DND-41 (cell line): ENCODE measurements around the gene PABPN1L.
A peak's percentile ranks its signal among the peaks of the same experiment; 100 is the strongest.
"Not testable (repeated sequence)": the region's sequence is repeated elsewhere in the genome, so short reads cannot be mapped to it uniquely, and the experiment has no call there.

Experiments
- ATAC-seq: fragments of 200-7000 bp; cut with Tn5 transposase; 3 replicates; pipeline ENCODE4 v1.9.1; 2021; ENCODE audit warnings: low read depth; ENCODE audit not compliant: insufficient read depth
- DNase-seq: peaks from one replicate; pipeline ENCODE4 v3.0.0-alpha.2; 2020
- H2AFZ ChIP-seq: 2 replicates; pipeline ENCODE4 v1.6.0; 2012; ENCODE audit warnings: low read depth, low read length
- H3K27ac ChIP-seq: 2 replicates; pipeline ENCODE4 v1.5.1; 2012; ENCODE audit warnings: low read length, inconsistent platforms
- H3K27me3 ChIP-seq: fragments of 200-600 bp; sonication (generic); 2 replicates; pipeline ENCODE4 v1.6.0; 2012; ENCODE audit warnings: low read length, mild to moderate bottlenecking, inconsistent platforms; ENCODE audit not compliant: insufficient read depth, poor library complexity
- H3K36me3 ChIP-seq: 2 replicates; pipeline ENCODE4 v1.5.1; 2012; ENCODE audit warnings: low read length, inconsistent platforms; ENCODE audit not compliant: insufficient read depth
- H3K4me1 ChIP-seq: 2 replicates; pipeline ENCODE4 v1.5.1; 2012; ENCODE audit warnings: mild to moderate bottlenecking, low read length; ENCODE audit not compliant: insufficient read depth
- H3K4me2 ChIP-seq: 2 replicates; pipeline ENCODE4 v1.6.0; 2012; ENCODE audit warnings: mild to moderate bottlenecking, moderate library complexity, low read length, inconsistent platforms; ENCODE audit not compliant: insufficient read depth
- H3K4me3 ChIP-seq, 2 experiments: fragments of 200-600 bp in 1 of 2; shearing (Covaris generic) in 1 of 2; 2 replicates each; pipeline ENCODE4 v1.5.1; 2012 to 2016; ENCODE audit warnings: inconsistent platforms in 2 of 2, low read length in 2 of 2, mild to moderate bottlenecking in 2 of 2, low read depth in 1 of 2, moderate library complexity in 1 of 2
- H3K79me2 ChIP-seq: 2 replicates; pipeline ENCODE4 v1.6.0; 2012; ENCODE audit warnings: low read length, inconsistent platforms; ENCODE audit not compliant: insufficient read depth
- H3K9ac ChIP-seq: 2 replicates; pipeline ENCODE4 v1.6.0; 2012; ENCODE audit warnings: low read depth, mild to moderate bottlenecking, inconsistent platforms, low read length, moderate library complexity
- H3K9me3 ChIP-seq: 2 replicates; pipeline ENCODE4 v1.5.1; 2012; ENCODE audit warnings: low read length, moderate library complexity, mild to moderate bottlenecking, inconsistent platforms; ENCODE audit not compliant: insufficient read depth, severe bottlenecking
- H4K20me1 ChIP-seq: 2 replicates; pipeline ENCODE4 v1.6.0; 2012; ENCODE audit warnings: low read length; ENCODE audit not compliant: insufficient read depth
- CTCF ChIP-seq: IDR thresholded peaks from 2 replicates; pipeline ENCODE4 v1.5.1; 2012; ENCODE audit warnings: borderline replicate concordance, low read length, moderate library complexity, mild to moderate bottlenecking; ENCODE audit not compliant: poor library complexity, severe bottlenecking; ENCODE audit errors: extremely low read depth
- EZH2 ChIP-seq: IDR thresholded peaks from 3 replicates; pipeline ENCODE4 v1.6.1; 2012; ENCODE audit warnings: borderline replicate concordance, low read depth, mild to moderate bottlenecking, moderate library complexity, low read length, inconsistent platforms; ENCODE audit not compliant: severe bottlenecking

The PABPN1L gene

GRCh38 chr16:88826070-88826840 lies 40.2 kb downstream of the PABPN1L start:
- no peaks in the 10 kb centered on the region for H3K4me1 ChIP-seq
- no peak overlapping the region for H3K27ac ChIP-seq
- ATAC-seq (no peak), DNase-seq (no peak)
- H3K9me3 ChIP-seq = no peaks in the 10 kb centered on the region
- H3K27me3 ChIP-seq = no peaks in the 10 kb centered on the region
- no peak overlapping the region for H3K9ac ChIP-seq
- H3K79me2 ChIP-seq = no peaks in the 10 kb centered on the region
- H4K20me1 ChIP-seq = no peaks in the 10 kb centered on the region; the same call in 1 of the 2 replicates
- H3K4me3 ChIP-seq = no peak overlapping the region
- H3K4me2 ChIP-seq = no peak overlapping the region
- H2AFZ ChIP-seq = no peak overlapping the region
- TF ChIP-seq CTCF (no peak), EZH2 (no peak)
- peaks cover 10% of the 10 kb centered on the region for H3K36me3 ChIP-seq

GRCh38 chr16:88825146-88825545 lies 41.3 kb downstream of the PABPN1L start:
- peaks cover 10% of the 10 kb centered on the region for H3K36me3 ChIP-seq
- H3K4me2 ChIP-seq = no peak overlapping the region
- H4K20me1 ChIP-seq = no peaks in the 10 kb centered on the region; the same call in 1 of the 2 replicates
- H3K9me3 ChIP-seq = no peaks in the 10 kb centered on the region
- H3K4me1 ChIP-seq = no peaks in the 10 kb centered on the region
- TF ChIP-seq CTCF (no peak), EZH2 (no peak)
- DNase-seq (no peak), ATAC-seq (no peak)
- H3K79me2 ChIP-seq = no peaks in the 10 kb centered on the region
- H2AFZ ChIP-seq = no peak overlapping the region
- no peak overlapping the region for H3K27ac ChIP-seq
- H3K4me3 ChIP-seq = no peak overlapping the region
- no peaks in the 10 kb centered on the region for H3K27me3 ChIP-seq
- no peak overlapping the region for H3K9ac ChIP-seq

- no peaks in the 10 kb centered on the region; the same call in 1 of the 2 replicates for H4K20me1 ChIP-seq
- peaks cover 10% of the 10 kb centered on the region for H3K36me3 ChIP-seq
- no peak overlapping the region for H2AFZ ChIP-seq
- ATAC-seq (peak; percentile 22; the same call in 1 of the 3 replicates), DNase-seq (no peak)
- H3K4me3 ChIP-seq = no peak overlapping the region
- H3K27me3 ChIP-seq = no peaks in the 10 kb centered on the region
- no peaks in the 10 kb centered on the region for H3K9me3 ChIP-seq
- H3K9ac ChIP-seq = no peak overlapping the region
- H3K79me2 ChIP-seq = no peaks in the 10 kb centered on the region
- no peak overlapping the region for H3K27ac ChIP-seq
- TF ChIP-seq EZH2 = no peak
- no peak for TF ChIP-seq CTCF
- H3K4me2 ChIP-seq = no peak overlapping the region
- H3K4me1 ChIP-seq = no peaks in the 10 kb centered on the region
Observed at GRCh38 chr16:88824256-88825077, 42.0 kb downstream of the PABPN1L start.

- not testable (repeated sequence) for H3K4me2 ChIP-seq, H3K27me3 ChIP-seq, H3K27ac ChIP-seq, H3K4me1 ChIP-seq, H3K9ac ChIP-seq, H3K36me3 ChIP-seq, DNase-seq, H2AFZ ChIP-seq, H4K20me1 ChIP-seq, H3K4me3 ChIP-seq, H3K9me3 ChIP-seq, H3K79me2 ChIP-seq, ATAC-seq
Observed at GRCh38 chr16:88823646-88824045, 42.8 kb downstream of the PABPN1L start.
